ENCODE measurements around the gene PSMB5. TPM values are rescaled to one million over a fixed set of nuclear protein-coding genes. Genes with fewer than 3 reads are reported as not detected.
A peak's percentile ranks its signal among the peaks of the same experiment; 100 is the strongest.

PSMB5 gene
- total and polyA plus RNA-seq, 2 of the 13 experiments (the other 11 are each of a cell fraction or from before 2014, with no cell fraction given), result 705 to 871 TPM

DNA sequence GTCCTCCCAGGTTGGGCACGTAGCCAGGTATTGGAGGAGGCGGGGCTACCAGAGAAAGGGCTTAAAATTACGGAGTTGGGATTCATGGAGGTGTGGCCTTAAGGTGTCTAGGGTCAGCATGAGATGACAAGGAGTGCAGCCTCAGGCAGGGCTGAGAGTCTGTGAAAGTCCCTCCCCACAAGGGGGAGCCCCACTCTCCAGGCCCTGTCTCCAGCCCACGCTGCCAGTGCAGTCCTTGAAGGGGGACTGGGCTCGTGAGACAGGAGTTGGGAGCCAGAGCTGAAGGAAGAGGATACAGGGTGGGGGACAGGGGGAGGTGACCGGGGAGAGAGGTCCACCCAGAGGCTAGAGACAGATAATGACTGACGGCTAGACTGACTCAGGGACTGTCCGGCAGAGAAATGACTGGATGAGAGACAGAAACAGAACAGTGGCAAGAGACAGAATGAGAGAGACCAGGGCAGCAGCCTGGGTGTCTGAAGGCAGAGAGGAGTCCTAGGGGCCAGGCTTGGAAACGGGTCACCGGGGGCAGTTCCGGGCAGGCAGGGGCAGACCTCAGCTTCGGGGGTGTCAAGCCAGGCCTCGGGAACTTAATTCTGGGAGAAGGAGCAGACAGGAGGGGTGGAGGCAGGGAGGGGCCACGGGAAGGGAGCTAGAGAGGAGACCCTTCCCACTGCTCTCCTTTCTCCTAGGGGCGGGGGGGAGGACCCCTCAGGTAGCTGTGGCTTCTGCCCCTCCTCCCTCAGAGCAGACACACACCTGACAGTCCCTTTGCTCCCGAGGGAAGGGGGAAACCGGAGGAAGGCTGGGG lies 21.6 kb upstream of the PSMB5 start (continued):
- TF ChIP-seq, protein P1, sequence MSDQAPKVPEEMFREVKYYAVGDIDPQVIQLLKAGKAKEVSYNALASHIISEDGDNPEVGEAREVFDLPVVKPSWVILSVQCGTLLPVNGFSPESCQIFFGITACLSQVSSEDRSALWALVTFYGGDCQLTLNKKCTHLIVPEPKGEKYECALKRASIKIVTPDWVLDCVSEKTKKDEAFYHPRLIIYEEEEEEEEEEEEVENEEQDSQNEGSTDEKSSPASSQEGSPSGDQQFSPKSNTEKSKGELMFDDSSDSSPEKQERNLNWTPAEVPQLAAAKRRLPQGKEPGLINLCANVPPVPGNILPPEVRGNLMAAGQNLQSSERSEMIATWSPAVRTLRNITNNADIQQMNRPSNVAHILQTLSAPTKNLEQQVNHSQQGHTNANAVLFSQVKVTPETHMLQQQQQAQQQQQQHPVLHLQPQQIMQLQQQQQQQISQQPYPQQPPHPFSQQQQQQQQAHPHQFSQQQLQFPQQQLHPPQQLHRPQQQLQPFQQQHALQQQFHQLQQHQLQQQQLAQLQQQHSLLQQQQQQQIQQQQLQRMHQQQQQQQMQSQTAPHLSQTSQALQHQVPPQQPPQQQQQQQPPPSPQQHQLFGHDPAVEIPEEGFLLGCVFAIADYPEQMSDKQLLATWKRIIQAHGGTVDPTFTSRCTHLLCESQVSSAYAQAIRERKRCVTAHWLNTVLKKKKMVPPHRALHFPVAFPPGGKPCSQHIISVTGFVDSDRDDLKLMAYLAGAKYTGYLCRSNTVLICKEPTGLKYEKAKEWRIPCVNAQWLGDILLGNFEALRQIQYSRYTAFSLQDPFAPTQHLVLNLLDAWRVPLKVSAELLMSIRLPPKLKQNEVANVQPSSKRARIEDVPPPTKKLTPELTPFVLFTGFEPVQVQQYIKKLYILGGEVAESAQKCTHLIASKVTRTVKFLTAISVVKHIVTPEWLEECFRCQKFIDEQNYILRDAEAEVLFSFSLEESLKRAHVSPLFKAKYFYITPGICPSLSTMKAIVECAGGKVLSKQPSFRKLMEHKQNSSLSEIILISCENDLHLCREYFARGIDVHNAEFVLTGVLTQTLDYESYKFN (CRISPR knock-in tag; conservative IDR thresholded peaks at IDR 0.05), result no peak; the same call in 1 of the 2 replicates
- TF ChIP-seq, protein P2, sequence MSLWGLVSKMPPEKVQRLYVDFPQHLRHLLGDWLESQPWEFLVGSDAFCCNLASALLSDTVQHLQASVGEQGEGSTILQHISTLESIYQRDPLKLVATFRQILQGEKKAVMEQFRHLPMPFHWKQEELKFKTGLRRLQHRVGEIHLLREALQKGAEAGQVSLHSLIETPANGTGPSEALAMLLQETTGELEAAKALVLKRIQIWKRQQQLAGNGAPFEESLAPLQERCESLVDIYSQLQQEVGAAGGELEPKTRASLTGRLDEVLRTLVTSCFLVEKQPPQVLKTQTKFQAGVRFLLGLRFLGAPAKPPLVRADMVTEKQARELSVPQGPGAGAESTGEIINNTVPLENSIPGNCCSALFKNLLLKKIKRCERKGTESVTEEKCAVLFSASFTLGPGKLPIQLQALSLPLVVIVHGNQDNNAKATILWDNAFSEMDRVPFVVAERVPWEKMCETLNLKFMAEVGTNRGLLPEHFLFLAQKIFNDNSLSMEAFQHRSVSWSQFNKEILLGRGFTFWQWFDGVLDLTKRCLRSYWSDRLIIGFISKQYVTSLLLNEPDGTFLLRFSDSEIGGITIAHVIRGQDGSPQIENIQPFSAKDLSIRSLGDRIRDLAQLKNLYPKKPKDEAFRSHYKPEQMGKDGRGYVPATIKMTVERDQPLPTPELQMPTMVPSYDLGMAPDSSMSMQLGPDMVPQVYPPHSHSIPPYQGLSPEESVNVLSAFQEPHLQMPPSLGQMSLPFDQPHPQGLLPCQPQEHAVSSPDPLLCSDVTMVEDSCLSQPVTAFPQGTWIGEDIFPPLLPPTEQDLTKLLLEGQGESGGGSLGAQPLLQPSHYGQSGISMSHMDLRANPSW (CRISPR knock-in tag; IDR thresholded peaks at IDR 0.05; ENCODE audit: borderline replicate concordance), result no peak
- TF ChIP-seq ZNF354B (CRISPR knock-in tag; IDR thresholded peaks at IDR 0.05) (0 out of 2 replicates have a peak, but pooled peaks have one; percentile 76), MAF1 (CRISPR knock-in tag; IDR thresholded peaks at IDR 0.05; ENCODE audit: borderline replicate concordance) (no peak), ZNF101 (CRISPR knock-in tag; IDR thresholded peaks at IDR 0.05; ENCODE audit: borderline replicate concordance, low read depth) (no peak), YEATS4 (CRISPR knock-in tag; IDR thresholded peaks at IDR 0.05; ENCODE audit: borderline replicate concordance) (no peak), NCOR1 (IDR thresholded peaks at IDR 0.05; ENCODE audit: borderline replicate concordance, low read length) (no peak), ZNF652 (CRISPR knock-in tag; IDR thresholded peaks at IDR 0.05; ENCODE audit: borderline replicate concordance, low read depth) (peak; percentile 28; the same call in 1 of the 2 replicates), FLYWCH1 (CRISPR knock-in tag; IDR thresholded peaks at IDR 0.05) (no peak), ZNF720 (CRISPR knock-in tag; IDR thresholded peaks at IDR 0.05) (no peak), NR2F2 (IDR thresholded peaks at IDR 0.05; ENCODE audit: borderline replicate concordance, low read depth) (no peak), ZNF441 (CRISPR knock-in tag; IDR thresholded peaks at IDR 0.05; ENCODE audit: borderline replicate concordance) (peak; percentile 37; the same call in 1 of the 2 replicates), GZF1 (CRISPR knock-in tag; IDR thresholded peaks at IDR 0.05) (no peak; the same call in 1 of the 2 replicates), HOXA9 (CRISPR knock-in tag; IDR thresholded peaks at IDR 0.05; ENCODE audit: borderline replicate concordance) (no peak), KLF9 (CRISPR knock-in tag; IDR thresholded peaks at IDR 0.05; ENCODE audit: low read depth) (no peak)
- TF ChIP-seq, protein P3, sequence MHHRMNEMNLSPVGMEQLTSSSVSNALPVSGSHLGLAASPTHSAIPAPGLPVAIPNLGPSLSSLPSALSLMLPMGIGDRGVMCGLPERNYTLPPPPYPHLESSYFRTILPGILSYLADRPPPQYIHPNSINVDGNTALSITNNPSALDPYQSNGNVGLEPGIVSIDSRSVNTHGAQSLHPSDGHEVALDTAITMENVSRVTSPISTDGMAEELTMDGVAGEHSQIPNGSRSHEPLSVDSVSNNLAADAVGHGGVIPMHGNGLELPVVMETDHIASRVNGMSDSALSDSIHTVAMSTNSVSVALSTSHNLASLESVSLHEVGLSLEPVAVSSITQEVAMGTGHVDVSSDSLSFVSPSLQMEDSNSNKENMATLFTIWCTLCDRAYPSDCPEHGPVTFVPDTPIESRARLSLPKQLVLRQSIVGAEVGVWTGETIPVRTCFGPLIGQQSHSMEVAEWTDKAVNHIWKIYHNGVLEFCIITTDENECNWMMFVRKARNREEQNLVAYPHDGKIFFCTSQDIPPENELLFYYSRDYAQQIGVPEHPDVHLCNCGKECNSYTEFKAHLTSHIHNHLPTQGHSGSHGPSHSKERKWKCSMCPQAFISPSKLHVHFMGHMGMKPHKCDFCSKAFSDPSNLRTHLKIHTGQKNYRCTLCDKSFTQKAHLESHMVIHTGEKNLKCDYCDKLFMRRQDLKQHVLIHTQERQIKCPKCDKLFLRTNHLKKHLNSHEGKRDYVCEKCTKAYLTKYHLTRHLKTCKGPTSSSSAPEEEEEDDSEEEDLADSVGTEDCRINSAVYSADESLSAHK (CRISPR knock-in tag; IDR thresholded peaks at IDR 0.05; ENCODE audit: borderline replicate concordance), result no peak
- TF ChIP-seq, protein P4, sequence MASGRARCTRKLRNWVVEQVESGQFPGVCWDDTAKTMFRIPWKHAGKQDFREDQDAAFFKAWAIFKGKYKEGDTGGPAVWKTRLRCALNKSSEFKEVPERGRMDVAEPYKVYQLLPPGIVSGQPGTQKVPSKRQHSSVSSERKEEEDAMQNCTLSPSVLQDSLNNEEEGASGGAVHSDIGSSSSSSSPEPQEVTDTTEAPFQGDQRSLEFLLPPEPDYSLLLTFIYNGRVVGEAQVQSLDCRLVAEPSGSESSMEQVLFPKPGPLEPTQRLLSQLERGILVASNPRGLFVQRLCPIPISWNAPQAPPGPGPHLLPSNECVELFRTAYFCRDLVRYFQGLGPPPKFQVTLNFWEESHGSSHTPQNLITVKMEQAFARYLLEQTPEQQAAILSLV (CRISPR knock-in tag; IDR thresholded peaks at IDR 0.05; ENCODE audit: borderline replicate concordance), result no peak
- TF ChIP-seq, protein P5, sequence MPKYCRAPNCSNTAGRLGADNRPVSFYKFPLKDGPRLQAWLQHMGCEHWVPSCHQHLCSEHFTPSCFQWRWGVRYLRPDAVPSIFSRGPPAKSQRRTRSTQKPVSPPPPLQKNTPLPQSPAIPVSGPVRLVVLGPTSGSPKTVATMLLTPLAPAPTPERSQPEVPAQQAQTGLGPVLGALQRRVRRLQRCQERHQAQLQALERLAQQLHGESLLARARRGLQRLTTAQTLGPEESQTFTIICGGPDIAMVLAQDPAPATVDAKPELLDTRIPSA (CRISPR knock-in tag; IDR thresholded peaks at IDR 0.05; ENCODE audit: borderline replicate concordance), result no peak
